ENCODE results near the gene PUS1.

PUS1 gene

DNA sequence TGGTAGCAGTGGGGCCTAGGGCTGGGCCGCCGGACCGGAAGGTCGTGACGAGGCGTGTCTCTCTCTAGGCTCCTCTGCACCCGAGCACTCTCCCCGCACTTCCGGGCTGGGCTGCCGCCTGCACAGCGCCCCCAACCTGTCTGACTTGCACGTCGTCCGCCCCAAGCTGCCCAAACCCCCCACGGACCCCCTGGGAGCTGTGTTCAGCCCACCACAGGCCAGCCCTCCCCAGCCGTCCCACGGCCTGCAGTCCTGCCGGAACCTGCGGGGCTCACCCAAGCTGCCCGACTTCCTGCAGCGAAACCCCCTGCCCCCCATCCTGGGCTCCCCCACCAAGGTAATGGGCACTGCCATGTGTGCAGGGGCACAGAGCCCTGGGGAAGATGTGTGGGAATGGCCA lies 13.3 kb upstream of the PUS1 start:
- no peak for DNase-seq (ENCODE audit: low read depth)

DNA sequence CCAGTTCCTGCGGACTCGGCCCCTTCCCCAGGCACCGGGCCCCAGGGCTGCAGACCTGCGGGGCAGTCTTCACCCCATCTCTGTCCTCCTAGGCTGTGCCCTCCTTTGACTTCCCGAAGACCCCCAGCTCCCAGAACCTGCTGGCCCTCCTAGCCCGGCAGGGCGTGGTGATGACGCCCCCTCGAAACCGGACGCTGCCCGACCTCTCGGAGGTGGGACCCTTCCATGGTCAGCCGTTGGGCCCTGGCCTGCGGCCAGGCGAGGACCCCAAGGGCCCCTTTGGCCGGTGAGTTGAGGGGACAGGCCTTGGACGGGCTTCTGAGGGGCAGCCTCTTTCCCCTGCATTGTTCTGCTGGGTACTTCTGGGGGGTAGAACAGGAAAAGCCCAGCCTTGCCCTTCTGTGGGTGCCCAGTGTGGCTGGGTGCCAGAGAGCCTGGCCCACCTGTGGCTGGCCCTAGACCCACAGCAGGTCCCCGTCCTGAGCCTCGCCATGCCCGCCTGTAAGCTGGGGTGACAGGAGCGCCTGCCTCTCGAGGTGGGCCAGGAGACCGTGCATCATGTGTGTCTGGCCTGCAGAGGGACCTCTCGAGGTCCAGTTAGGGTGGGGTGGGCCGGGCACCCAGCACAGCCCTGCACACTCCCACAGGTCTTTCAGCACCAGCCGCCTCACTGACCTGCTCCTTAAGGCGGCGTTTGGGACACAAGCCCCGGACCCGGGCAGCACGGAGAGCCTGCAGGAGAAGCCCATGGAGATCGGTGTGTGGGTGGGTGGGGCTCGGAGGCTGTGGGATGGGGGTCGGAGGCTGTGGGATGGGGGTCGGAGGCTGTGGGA lies 12.6 kb upstream of the PUS1 start:
- no peak for DNase-seq (ENCODE audit: low read depth)

DNA sequence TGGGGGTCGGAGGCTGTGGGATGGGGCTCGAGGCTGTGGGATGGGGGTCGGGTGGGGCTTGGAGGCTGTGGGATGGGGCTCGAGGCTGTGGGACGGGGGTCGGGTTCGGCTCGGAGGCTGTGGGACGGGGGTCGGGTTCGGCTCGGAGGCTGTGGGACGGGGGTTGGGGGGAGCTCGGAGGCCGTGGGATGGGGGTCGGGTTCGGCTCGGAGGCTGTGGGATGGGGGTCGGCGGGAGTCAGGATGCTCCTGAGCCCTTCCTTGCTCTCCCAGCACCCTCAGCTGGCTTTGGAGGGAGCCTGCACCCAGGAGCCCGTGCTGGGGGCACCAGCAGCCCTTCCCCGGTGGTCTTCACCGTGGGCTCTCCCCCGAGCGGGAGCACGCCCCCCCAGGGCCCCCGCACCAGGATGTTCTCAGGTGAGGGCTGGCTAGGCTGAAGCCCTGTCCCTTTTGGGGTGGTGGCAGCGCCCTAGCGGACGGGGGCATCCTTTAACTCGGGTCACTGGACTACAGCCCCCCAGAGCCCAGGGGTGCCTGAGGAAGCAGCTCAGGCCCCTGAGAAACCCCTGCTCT lies 11.9 kb upstream of the PUS1 start:
- DNase-seq (ENCODE audit: low read depth) = no peak

DNA sequence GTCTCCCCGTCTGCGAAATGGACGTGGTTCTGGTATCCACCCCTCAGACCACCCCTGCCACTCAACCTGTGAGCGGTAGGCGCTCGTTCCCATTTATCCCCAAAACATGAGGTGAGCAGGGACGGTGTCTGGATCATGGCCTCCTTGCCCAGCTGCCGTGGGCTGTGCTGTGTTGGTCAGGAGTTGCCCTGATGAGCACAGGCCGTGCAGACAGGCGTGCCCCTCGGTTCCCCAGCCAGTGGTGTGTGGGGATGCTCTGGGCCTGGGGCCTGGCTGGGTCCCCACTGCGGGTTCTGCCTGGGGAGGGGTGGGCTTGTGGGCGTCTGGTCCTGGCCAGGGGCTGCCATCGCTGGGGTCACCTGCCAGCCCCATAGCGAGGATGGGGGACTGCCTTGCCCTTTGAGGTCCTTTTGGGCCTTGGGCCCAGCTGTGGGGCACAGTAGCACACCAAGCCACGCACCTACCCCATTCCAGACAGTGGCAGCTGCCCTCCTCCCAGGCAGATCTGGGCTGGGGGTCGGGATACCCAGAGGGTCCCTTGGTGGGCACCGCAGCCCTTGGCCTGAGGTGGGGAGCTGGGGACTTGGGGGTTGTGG lies 11.3 kb upstream of the PUS1 start:
- DNase-seq (ENCODE audit: low read depth) = no peak

DNA sequence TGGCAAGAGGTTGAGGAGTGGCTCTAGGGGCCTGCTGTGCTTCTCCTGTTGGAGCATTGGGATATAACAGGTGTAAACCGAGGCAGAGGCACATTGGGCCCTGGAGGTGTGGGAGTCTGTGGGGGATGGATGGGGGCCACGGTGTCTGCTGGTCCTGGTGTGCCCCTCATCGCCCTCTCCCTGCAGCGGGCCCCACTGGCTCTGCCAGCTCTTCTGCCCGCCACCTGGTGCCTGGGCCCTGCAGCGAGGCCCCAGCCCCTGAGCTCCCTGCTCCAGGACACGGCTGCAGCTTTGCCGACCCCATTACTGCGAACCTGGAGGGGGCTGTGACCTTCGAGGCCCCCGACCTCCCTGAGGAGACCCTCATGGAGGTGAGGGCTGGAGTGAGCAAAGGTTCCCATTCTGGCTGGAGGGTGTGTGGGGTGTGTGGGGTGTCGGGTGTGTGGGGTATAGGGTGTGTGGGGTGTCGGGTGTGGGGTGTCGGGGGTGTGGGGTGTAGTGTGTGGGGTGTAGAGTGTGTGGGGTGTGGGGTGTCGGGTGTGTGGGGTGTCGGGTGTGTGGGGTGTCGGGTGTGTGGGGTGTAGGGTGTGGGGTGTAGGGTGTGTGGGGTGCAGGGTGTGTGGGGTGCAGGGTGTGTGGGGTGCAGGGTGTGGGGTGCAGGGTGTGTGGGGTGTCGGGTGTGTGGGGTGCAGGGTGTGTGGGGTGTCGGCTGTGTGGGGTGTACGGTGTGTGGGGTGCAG lies 10.6 kb upstream of the PUS1 start:
- no peak for DNase-seq (ENCODE audit: low read depth)

DNA sequence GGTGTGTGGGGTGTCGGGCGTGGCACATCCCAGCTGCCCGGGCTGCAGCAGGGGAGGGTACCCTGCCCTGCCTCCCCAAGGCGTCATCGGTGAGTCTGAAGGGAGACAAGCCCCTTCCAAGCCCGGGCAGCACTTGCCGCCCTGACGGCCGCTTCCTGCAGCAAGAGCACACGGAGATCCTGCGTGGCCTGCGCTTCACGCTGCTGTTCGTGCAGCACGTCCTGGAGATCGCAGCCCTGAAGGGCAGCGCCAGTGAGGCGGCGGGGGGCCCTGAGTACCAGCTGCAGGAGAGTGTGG lies 10.1 kb upstream of the PUS1 start:
- DNase-seq (ENCODE audit: low read depth) = no peak

DNA sequence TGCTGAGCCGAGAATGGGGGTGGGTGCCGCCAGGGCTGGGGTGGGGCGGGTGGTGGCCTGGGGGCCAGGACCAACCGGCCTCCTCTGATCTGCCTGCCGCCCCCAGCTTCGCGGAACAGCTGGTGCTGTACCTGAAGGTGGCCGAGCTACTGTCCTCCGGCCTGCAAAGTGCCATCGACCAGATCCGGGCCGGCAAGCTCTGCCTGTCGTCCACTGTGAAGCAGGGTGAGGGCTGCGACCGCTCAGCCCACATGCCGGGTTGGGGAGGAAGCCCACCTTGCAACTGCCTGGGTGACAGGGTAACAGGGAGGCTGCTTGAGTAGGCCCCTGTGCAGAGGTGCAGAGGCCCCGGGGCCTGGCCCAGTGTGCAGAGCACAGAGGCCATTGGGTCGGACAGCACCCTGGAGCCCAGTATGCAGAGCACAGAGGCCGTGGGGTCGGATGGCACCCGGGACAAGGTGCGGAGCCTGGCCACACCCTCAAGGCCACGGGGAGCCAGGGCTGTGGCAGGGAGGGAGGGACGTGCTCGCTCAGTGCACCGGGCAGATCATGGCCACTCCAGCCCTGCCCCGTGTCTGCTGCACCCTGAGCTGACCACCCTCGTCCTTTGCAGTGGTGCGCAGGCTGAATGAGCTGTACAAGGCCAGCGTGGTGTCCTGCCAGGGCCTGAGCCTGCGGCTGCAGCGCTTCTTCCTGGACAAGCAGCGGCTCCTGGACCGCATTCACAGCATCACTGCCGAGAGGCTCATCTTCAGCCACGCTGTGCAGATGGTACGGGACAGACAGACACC lies 9.5 kb upstream of the PUS1 start:
- no peak for DNase-seq (ENCODE audit: low read depth)

DNA sequence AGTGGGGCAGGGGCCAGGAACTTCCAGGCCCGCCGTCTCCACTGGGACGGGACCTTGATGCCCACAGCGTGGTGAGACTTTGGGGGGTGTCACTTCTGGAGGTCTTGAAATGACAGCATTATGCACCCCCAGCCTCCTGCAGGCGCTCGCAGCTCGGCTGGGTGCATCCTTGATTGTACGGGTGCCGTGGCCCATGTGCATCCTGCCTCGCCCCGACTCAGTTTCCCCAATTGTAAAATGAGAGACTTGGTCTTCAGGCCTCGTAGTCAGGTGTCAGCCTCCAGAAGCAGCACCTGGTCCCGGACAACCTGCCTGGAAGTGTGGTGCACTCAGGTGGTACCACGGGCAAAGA lies 8.9 kb upstream of the PUS1 start:
- no peak for DNase-seq (ENCODE audit: low read depth)

DNA sequence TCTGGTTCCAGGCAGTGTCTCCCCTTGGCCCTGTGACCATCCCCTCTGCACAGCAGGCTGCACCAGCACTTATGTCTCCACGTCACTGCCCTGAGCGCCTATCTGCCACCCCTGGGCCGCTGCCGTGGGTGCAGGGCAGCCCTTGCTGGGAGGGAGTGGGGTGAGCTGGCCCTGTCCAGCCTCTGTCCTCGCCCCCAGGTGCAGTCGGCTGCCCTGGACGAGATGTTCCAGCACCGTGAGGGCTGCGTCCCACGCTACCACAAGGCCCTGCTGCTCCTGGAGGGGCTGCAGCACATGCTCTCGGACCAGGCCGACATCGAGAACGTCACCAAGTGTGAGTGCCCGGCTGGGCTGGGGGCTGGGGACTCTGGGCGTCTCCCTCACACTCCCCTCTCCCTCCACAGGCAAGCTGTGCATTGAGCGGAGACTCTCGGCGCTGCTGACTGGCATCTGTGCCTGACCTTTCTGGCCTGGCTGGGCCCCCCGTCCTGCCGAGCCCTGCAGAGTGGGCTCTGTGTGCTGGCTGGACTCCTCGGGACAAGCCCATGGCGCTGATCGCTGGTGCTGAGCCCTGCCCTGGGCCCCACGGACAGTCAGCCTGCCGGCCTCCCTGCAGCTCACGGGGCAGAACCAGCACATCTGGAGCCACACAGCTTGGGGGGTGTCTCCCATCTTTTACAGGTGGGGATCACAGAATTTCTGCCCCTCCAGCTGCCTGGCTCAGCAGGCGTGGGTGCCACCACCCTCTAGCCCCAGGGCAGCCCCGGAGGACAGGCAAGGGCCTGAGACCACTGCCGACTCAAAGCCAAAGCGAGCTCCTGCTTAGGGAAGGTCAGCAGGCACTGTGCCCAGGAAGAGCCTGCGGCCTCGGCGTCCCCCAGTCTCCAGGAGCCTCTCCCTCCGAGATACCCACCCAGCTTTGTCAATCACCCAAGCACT lies 7.9 kb upstream of the PUS1 start:
- no peak for DNase-seq (ENCODE audit: low read depth)

DNA sequence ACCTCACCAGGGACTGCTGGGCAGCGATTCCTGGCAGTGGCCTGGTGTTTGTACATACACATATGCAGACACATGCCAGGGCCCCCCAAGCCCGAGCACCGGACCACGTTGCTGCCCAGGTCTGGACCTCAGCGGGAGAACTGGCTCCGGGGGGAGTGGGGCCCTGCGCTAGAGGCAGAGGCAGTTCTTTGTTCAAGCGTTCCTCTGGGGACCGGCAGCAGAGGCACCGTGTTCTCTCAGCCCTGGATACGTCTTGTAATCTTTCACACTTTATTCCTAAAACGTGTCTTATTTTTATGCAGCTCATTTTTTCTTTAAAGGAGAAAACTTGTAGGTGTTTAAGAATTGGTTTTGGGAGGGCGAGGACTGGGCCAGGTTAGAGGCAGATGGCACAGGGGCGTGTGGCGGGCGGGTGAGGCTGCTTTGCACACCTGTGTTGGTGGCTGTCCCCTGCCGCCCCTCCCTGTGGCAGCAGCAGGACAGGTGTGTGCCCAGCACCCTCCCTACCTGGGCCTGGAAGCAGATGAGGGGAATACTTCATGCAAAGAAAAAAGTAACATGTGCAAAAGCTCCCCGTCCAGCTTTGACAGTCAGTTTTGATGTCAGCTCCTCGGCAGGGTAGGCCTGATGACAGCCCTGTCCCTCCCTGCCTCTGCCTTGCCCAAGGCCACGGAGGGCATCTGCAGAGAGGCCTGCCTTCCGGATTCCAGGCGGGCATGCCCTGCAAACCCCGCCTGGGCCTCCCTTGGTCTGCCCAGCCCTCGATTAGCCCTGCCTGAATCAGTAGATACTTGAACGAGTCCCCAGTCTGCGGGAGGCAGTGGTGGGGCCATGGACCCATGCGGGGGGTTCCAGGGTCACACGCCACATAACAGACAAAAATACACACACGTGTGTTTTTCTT lies 7.0 kb upstream of the PUS1 start:
- DNase-seq (ENCODE audit: low read depth) = no peak

DNA sequence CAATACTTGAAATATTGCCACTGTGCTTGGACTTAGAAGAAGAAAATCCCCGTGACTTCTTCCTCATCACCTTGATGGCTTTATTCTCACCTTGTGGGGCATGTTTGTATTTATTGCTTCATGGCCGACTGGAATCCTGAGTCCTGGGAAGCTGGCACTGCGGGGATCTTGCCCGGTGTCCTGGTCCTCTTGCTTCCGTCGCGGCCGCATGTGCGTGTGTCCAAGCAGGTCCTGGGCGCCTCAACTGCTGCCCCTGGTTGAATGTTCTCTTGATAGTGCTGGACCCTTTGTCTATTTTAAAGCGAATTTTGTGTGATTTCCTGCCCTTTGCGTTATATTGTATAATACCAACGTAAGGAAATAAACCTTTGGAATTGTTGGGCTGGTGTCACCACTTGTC lies 6.3 kb upstream of the PUS1 start:
- no peak for DNase-seq (ENCODE audit: low read depth)

DNA sequence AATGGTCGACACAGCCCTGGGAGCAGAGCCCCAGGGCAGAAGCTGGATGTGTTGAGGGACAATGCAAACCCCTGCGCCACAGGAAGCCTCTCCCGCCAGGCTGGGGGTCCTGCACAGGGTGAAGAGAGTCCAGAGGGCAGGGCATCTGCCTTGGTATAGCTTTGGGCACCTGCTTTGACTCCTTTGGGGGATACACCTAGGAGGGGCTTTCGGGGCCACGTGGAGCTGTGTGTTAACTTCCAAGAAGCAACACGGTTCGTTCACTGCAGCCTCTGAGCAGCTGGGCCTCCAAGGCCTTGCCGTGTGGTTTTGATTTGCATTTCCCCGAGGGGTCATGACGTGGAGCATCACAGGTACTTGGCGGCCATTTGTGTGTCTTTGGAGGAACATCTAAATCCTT lies 5.8 kb upstream of the PUS1 start:
- DNase-seq (ENCODE audit: low read depth) = no peak

DNA sequence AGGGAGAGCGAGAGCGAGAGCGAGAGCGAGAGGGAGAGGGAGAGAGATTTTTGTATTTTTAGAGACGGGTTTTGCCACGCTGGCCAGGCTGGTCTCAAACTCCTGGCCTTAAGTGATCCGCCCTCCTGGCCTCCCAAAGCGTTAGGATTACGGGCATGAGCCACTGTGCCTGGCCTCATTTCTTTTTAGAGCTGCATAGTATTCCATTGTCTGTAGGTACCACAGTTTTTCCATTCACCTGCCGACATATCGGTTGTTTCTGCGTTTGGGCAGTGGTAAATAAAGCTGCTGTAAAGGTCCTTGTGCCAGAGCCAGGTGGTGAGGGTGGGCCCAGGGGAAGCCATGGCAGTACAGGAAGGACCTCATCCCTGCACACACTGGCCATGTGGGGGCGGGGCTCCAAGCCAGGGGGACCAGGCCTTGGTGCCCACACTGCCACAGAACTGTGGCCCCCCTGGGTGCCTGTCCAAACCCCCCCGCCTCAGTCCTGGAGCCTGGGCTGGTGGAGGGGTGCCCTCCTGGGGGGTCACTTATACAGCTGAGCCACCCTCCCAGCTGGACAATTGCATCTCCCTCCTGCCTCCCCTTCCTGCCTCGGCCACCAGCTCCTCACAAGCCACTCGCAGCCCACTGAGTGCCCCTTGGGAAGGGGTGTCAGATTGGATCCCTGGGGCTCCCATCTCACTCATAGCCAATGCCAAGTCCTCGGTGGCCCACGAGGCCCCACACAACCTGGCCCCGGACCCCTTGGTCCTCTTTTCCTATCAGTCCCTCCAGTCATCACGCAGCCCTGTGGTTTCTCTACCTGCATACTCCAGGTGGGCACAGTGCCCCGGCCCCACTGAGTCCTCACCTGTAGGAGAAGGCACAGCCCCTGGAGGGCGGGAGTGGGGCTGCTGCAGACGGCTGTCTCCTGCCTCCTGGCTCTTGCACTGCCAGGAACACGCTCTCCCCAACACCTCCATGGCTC lies 1.7 kb upstream of the PUS1 start:
- no peak for DNase-seq (ENCODE audit: low read depth)

DNA sequence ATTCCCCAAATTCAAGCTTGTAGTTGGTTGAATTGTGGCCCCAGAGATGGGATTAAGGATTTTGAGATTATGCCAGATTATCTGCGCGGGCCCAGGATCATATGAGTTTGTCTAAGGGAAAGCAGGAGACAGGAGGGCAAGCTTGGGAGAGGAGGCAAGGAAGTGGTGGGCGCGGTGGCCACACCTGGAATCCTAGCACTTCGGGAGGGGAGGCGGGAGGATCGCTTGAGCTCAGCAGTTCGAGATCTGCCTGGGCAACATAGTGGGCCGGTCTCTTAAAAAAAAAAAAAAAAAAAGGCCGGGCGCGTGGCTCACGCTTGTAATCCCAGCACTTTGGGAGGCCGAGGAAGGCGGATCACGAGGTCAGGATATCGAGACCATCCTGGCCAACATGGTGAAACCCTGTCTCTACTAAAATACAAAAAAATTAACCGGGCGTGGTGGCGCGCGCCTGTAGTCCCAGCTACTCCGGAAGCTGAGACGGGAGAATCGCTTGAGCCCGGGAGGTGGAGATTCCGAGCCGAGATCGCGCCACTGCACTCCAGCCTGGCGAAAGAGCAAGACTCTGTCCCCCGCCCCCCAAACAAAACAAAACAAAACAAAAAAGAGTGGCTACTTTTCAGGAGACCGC lies 881 bp upstream of the PUS1 start:
- DNase-seq (ENCODE audit: low read depth) = no peak

DNA sequence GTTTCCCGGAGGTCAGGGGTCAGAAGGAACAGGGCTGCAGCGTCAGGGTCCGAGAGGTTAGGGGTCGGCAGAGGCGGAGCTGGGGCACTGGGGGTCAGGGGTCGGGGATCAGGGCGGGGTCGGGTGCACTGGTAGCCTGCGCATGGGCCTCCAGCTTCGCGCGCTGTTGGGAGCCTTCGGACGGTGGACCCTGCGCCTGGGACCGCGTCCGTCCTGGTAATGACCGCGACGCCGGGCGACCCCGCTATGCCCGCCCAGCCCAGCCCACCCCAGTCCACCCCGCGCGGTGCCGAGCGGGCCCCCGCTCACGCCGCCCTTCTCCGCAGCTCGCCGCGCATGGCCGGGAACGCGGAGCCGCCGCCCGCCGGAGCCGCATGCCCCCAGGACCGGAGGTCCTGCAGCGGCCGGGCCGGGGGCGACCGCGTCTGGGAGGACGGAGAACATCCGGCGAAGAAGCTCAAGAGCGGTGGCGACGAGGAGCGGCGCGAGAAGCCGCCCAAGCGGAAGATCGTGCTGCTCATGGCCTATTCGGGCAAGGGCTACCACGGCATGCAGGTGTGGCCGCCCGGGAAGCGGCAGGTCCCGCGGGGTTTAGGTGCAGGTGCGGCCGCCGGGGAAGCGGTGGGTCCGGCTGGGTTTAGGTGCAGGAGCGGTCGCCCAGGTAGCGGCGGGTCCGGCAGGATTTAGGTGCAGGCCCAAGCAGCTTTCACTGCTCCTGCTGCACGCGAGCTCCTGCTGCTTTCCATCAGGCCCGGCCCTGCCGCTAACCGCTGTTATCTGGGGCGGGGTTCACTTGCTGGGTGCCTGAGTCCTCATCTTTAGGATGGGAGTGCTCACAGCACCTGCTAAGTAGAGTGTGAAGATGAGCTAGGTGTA lies 743 bp downstream of the PUS1 start:
- DNase-seq (ENCODE audit: low read depth) = no peak

DNA sequence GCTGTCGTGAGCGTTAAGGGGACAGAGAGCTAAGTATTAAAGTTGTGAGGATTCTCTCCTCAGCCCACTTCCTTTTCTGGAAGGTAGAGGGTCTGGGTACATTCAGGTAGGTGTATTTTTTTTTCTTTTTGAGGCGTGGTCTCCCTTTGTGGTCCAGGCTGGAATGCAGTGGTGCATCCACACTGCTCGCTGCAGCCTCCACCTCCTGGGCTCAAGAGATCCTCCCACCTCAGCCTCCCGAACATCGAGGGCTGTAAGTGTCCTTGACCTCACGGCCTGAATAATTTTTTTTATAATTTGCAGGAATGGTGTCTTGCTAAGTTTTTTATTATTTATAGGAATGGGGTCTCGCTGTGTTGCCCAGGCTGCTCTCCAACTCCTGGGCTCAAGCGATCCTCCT lies 1.4 kb downstream of the PUS1 start:
- DNase-seq (ENCODE audit: low read depth) = no peak

DNA sequence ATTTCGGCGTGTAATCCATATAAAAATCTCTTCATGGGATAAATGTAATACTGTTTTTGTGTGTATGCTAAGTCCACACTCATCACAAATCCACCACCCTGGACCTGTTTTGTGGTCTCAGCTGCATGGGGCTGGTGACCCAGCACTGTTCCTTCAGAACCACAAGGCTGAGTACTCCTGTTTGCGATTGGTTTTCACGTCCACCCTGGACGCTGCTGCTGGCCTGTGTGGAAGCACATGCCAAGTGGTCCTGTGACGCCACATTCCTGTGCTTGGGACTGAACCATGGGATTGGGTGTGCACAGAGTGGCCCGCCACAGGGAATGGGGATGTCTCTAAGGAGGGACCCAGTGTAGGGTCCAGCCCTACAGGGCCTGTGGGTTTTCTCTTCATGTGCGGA lies 4.3 kb downstream of the PUS1 start:
- DNase-seq (ENCODE audit: low read depth) = no peak

DNA sequence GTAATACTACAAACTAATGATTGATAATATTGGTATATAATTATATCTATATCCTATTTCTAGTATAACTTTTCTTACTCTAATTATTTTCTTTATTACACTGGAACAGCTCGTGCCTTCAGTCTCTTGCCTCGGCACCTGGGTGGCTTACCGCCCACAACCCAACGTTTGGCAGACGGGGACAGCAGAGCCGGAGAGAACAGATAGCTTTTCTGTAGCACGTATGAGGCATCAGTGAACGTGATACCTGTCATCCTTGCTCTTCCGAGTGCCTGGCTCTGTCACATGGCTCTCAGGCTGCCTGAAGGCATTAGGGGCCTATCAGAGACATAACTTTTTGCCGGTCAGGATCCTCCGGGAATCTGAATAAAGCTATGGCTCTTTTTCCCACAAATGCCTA lies 5.5 kb downstream of the PUS1 start:
- no peak for DNase-seq (ENCODE audit: low read depth)
